ENCODE data around the gene CCT6A.

- TF ChIP-seq POLR2AphosphoS5 (IDR thresholded peaks at IDR 0.05), result peak in 1 of 3 donors; percentile 62
- TF ChIP-seq, protein P1, sequence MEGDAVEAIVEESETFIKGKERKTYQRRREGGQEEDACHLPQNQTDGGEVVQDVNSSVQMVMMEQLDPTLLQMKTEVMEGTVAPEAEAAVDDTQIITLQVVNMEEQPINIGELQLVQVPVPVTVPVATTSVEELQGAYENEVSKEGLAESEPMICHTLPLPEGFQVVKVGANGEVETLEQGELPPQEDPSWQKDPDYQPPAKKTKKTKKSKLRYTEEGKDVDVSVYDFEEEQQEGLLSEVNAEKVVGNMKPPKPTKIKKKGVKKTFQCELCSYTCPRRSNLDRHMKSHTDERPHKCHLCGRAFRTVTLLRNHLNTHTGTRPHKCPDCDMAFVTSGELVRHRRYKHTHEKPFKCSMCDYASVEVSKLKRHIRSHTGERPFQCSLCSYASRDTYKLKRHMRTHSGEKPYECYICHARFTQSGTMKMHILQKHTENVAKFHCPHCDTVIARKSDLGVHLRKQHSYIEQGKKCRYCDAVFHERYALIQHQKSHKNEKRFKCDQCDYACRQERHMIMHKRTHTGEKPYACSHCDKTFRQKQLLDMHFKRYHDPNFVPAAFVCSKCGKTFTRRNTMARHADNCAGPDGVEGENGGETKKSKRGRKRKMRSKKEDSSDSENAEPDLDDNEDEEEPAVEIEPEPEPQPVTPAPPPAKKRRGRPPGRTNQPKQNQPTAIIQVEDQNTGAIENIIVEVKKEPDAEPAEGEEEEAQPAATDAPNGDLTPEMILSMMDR (IDR thresholded peaks at IDR 0.05 in 8 of 11, conservative IDR thresholded peaks at IDR 0.05 in 3 of 11), result no peak
- no peak for TF ChIP-seq POLR2A (IDR thresholded peaks at IDR 0.05)
Observed at GRCh38 chr7:56081626-56082340, 30.2 kb downstream of the CCT6A start.
